ENCODE data around the gene SMG6.
"Not testable (repeated sequence)": the region's sequence is repeated elsewhere in the genome, so short reads cannot be mapped to it uniquely, and the experiment has no call there.

SMG6 gene

GRCh38 chr17:2013994-2014317 lies 289.6 kb downstream of the SMG6 start:
- no peak for DNase-seq (ENCODE audit: low read depth)
- TF ChIP-seq POLR2A (IDR thresholded peaks at IDR 0.05; ENCODE audit: extremely low read depth, insufficient read length) (no peak), MAX (IDR thresholded peaks at IDR 0.05; ENCODE audit: low read depth, low read length) (no peak), MYC (IDR thresholded peaks at IDR 0.05; ENCODE audit: low read depth, low read length) (no peak)
- TF ChIP-seq, protein P1, sequence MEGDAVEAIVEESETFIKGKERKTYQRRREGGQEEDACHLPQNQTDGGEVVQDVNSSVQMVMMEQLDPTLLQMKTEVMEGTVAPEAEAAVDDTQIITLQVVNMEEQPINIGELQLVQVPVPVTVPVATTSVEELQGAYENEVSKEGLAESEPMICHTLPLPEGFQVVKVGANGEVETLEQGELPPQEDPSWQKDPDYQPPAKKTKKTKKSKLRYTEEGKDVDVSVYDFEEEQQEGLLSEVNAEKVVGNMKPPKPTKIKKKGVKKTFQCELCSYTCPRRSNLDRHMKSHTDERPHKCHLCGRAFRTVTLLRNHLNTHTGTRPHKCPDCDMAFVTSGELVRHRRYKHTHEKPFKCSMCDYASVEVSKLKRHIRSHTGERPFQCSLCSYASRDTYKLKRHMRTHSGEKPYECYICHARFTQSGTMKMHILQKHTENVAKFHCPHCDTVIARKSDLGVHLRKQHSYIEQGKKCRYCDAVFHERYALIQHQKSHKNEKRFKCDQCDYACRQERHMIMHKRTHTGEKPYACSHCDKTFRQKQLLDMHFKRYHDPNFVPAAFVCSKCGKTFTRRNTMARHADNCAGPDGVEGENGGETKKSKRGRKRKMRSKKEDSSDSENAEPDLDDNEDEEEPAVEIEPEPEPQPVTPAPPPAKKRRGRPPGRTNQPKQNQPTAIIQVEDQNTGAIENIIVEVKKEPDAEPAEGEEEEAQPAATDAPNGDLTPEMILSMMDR (IDR thresholded peaks at IDR 0.05; ENCODE audit: low read depth, low read length), result no peak

GRCh38 chr17:2013220-2013993 lies 290.2 kb downstream of the SMG6 start:
- not testable (repeated sequence) for DNase-seq (ENCODE audit: low read depth); H3K4me3 ChIP-seq (ENCODE audit: low read depth, low read length)

More at GRCh38 chr17:2013994-2014317, 289.6 kb downstream of the SMG6 start:
- no peak overlapping the region for H3K4me3 ChIP-seq (ENCODE audit: low read depth, low read length)

DNA sequence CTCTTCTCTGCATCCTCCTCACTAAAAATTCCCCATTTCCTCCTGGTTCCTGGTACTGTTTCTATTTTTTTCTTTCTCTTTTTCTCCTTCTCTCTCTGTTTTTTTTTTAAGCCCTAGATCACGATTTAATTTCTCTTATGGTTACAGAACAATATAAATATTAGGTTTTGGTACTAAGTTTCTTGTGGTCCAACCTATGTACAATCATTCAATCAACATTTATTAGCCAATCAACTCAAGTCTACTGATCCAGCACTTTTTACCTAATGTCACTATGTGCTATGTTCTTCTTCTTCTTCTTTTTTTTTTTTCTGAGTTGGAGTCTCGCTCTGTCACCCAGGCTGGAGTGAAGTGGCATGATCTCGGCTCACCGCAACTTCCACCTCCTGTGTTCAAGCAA lies 291.1 kb downstream of the SMG6 start:
- no peak for DNase-seq (ENCODE audit: low read depth)

DNA sequence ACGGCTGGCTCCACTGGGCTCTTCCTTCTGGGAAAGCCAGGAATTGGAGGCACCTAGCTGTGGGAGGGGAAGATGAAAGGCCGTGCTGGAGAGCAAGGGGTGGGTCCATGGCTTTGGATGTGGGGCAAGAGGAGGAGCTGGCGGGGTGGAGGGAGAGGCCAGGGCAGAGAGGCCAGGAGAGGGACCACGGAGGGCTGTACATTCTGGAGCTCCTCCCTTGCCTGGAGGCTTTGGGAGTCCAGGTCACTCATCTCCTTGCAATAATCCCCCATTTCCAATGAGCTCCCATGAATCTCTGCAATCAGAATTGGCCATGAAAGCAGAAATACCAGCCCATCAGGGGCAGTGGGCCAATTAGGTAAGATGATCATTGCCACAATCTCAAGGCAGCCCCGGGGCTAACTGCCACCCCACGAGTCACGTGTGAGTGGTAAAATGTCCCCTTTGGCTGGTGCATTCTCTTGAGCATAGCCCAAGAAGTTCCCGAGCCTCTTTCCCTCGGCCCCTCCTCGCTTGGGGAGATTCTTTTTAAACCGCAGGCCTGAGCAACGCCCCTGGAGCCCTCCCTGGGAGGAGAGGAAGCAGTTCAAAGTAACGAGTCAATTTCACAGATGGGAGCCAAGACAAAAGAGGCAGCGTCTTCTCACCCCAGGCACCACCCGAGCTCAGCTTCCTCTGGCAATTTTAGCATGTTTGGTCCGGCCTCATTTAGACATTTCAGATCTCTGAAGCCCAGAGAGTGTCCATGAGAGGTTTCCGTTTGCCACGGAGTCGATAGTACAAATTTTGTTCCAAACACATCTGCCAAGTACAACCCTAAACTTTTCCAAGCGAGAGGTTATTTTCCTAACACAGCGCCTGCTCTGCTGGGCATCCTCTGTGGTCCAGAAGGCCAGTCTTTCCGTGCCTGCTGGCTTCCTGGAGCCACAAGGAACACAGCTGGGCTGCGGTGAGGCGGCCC lies 291.9 kb downstream of the SMG6 start:
- TF ChIP-seq MAX (IDR thresholded peaks at IDR 0.05; ENCODE audit: low read depth, low read length) (no peak), MYC (IDR thresholded peaks at IDR 0.05; ENCODE audit: low read depth, low read length) (no peak), POLR2A (IDR thresholded peaks at IDR 0.05; ENCODE audit: extremely low read depth, insufficient read length) (no peak)
- TF ChIP-seq, protein P1 (IDR thresholded peaks at IDR 0.05; ENCODE audit: low read depth, low read length), result no peak
- DNase-seq (ENCODE audit: low read depth), result peak; percentile 60

More for the DNA sequence above, 291.1 kb downstream of the SMG6 start:
- TF ChIP-seq, protein P1 (IDR thresholded peaks at IDR 0.05; ENCODE audit: low read depth, low read length), result no peak
- no peak overlapping the region for H3K4me3 ChIP-seq (ENCODE audit: low read depth, low read length)

More for the DNA sequence above, 291.9 kb downstream of the SMG6 start:
- no peak overlapping the region for H3K4me3 ChIP-seq (ENCODE audit: low read depth, low read length)
